Uterus (tissue), 4 donors: Measurements from ENCODE around the gene ALOX15B. TPM values are rescaled to one million over a fixed set of nuclear protein-coding genes. Genes with fewer than 3 reads are reported as not detected.
A peak's percentile ranks its signal among the peaks of the same experiment; 100 is the strongest.
"Not testable (repeated sequence)": the region's sequence is repeated elsewhere in the genome, so short reads cannot be mapped to it uniquely, and the experiment has no call there.

Source experiments
- DNase-seq, 2 donors: peaks; one replicate each; pipeline ENCODE4 v3.0.0-alpha.2; 2019 to 2020
- H3K27ac ChIP-seq, 2 donors: fragments of 200-600 bp; sonication (generic); 1 replicate in 1 of 2; 2 replicates in 1 of 2; pipeline ENCODE4 v1.5.1; 2016 to 2018
- H3K27me3 ChIP-seq, 2 donors: fragments of 200-600 bp; sonication (generic); one replicate each; pipeline ENCODE4 v1.5.1; 2018 to 2019; ENCODE audit warnings: control low read depth in 1 of 2
- H3K36me3 ChIP-seq, 2 donors: fragments of 200-600 bp; sonication (generic); one replicate each; pipeline ENCODE4 v1.5.1; 2019; ENCODE audit warnings: control low read depth in 1 of 2
- H3K4me1 ChIP-seq, 2 donors: fragments of 200-600 bp; sonication (generic); one replicate each; pipeline ENCODE4 v1.5.1; 2018 to 2019; ENCODE audit warnings: control low read depth in 1 of 2
- H3K4me3 ChIP-seq, 2 donors: fragments of 200-600 bp; sonication (generic); 1 replicate in 1 of 2; 2 replicates in 1 of 2; pipeline ENCODE4 v1.5.1; 2018 to 2019; ENCODE audit warnings: mild to moderate bottlenecking in 1 of 2
- H3K9me3 ChIP-seq, 2 donors: fragments of 200-600 bp; sonication (generic); one replicate each; pipeline ENCODE4 v1.5.1; 2019; ENCODE audit warnings: control low read depth in 1 of 2
- POLR2A ChIP-seq, 2 donors: fragments of 450-650 bp; IDR thresholded peaks; one replicate each; pipeline ENCODE4 v1.6.1; 2016; ENCODE audit warnings: antibody characterized with exemption in 2 of 2, mild to moderate bottlenecking in 1 of 2, moderate library complexity in 1 of 2
- intact Hi-C: fragments of 100-400 bp; cut with DNase I; formaldehyde crosslinking; loops from one replicate; pipeline ENCODE4 v1.15.1; 2023; ENCODE audit warnings: low total_unique reads
- total RNA-seq, 4 donors: library from RNA; depleted of rRNA in 3 of 4; stranded (reverse); fragments of >200 nt in 3 of 4; gene quantifications; one replicate each; pipeline versions ENCODE4 v1.1.0 to v1.2.4, GENCODE V29; 2014 to 2023
- TF ChIP-seq, protein P1 (sequence below), 4 experiments: fragments of 200-600 bp in 2 of 4; fragments of 450-650 bp in 2 of 4; sonication (generic) in 2 of 4; IDR thresholded peaks; one replicate each; pipeline ENCODE4 v1.5.1; 2016 to 2019; ENCODE audit warnings: antibody characterized with exemption in 4 of 4, mild to moderate bottlenecking in 2 of 4, moderate library complexity in 1 of 4
- donor health status: DM: yes; HTN: yes; CAD: no.

The ALOX15B gene
- total RNA-seq, 4 donors from 2014 or later = 0.14 to 1.5 (median 0.24) TPM; not detected in 1

- H3K27me3 ChIP-seq = peaks cover 17 to 36% of the 10 kb centered on the region in 2 donors
- H3K9me3 ChIP-seq = no peaks in the 10 kb centered on the region
- TF ChIP-seq POLR2A (IDR thresholded peaks at IDR 0.05) = no peak
- TF ChIP-seq, protein P1, sequence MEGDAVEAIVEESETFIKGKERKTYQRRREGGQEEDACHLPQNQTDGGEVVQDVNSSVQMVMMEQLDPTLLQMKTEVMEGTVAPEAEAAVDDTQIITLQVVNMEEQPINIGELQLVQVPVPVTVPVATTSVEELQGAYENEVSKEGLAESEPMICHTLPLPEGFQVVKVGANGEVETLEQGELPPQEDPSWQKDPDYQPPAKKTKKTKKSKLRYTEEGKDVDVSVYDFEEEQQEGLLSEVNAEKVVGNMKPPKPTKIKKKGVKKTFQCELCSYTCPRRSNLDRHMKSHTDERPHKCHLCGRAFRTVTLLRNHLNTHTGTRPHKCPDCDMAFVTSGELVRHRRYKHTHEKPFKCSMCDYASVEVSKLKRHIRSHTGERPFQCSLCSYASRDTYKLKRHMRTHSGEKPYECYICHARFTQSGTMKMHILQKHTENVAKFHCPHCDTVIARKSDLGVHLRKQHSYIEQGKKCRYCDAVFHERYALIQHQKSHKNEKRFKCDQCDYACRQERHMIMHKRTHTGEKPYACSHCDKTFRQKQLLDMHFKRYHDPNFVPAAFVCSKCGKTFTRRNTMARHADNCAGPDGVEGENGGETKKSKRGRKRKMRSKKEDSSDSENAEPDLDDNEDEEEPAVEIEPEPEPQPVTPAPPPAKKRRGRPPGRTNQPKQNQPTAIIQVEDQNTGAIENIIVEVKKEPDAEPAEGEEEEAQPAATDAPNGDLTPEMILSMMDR (IDR thresholded peaks at IDR 0.05) = no peak
- H3K4me3 ChIP-seq = no peak overlapping the region
- peaks cover 0 to 7% of the 10 kb centered on the region in 2 donors for H3K4me1 ChIP-seq
- intact Hi-C loops = loop anchor here (10.0 kb wide), 1 partner anchor 228 kb away; no protein-coding TSS in a partner anchor
- no peak for DNase-seq
- H3K36me3 ChIP-seq = no peaks in the 10 kb centered on the region
- H3K27ac ChIP-seq = no peak overlapping the region
These were observed 37.8 kb downstream of the ALOX15B start for GRCh38 chr17:8076502-8077266.

- H3K27ac ChIP-seq, H3K4me1 ChIP-seq, H3K36me3 ChIP-seq, DNase-seq, H3K9me3 ChIP-seq, H3K4me3 ChIP-seq: not testable (repeated sequence)
- peaks cover 7 to 24% of the 10 kb centered on the region in 2 donors for H3K27me3 ChIP-seq
- intact Hi-C loops = loop anchor here (10.0 kb wide), 1 partner anchor 227 kb away; no protein-coding TSS in a partner anchor
These were observed 39.1 kb downstream of the ALOX15B start for GRCh38 chr17:8077939-8078338.

DNA sequence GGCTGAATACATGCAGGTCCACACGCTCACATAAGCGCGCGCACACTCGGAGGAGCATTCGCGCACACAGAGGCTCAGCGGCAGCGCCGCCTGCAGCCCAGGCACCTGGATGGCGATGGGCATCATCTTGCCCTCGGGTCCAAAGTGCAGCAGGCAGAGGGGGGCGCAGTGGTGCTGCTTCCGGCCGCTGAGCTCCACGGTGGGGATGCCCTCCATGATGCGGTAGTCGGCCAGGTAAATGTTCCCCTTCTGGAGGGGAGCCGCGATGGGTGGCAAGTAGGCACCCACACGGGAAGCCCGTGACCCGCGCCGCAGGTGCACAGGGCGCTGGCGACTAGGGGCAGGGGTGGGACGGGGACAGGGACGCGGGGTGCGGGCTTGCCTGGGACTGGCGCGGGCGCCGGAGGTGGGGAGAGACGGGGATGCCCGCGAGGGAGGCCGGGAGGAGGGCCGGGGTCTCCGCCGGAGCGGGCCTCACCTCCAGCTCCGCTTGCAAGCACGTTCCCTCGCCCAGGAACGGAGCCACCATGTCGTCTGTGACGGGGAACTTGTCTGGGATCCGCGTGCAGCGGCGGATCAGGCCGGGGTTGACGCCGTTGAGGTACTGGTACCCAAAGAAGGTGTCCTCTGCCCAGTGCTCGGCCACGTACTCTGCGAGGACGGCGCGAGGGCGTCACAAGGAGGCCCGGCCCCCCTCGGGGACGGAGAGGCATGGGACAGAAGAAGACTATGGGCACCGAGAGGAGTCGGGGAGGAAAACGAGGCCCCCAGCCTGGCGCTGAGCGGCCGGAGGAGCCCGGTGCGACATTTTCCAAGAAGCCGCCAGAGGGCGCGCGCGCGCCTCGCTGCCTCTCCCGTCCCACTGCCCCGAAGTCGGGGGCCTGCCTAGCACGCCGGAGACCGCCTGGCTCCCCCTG, 40.7 kb downstream of the ALOX15B start:
- intact Hi-C loops = loop anchor here (10.0 kb wide), 1 partner anchor 225 kb away; no protein-coding TSS in a partner anchor
- Histone ChIP-seq H3K36me3 (no peaks in the 10 kb centered on the region), H3K9me3 (no peaks in the 10 kb centered on the region), H3K27me3 (peaks cover 0 to 15% of the 10 kb centered on the region in 2 donors), H3K27ac (no peak overlapping the region), H3K4me3 (peak overlapping the region; percentile 15 to 31), H3K4me1 (peaks cover 0 to 7% of the 10 kb centered on the region in 2 donors)
- DNase-seq = peak; percentile 61 to 73
- TF ChIP-seq, protein P1 (IDR thresholded peaks at IDR 0.05) = peak; percentile 76 to 93 (median 86)
- peak in 1 of 2 donors; percentile 12 for TF ChIP-seq POLR2A (IDR thresholded peaks at IDR 0.05)

DNA sequence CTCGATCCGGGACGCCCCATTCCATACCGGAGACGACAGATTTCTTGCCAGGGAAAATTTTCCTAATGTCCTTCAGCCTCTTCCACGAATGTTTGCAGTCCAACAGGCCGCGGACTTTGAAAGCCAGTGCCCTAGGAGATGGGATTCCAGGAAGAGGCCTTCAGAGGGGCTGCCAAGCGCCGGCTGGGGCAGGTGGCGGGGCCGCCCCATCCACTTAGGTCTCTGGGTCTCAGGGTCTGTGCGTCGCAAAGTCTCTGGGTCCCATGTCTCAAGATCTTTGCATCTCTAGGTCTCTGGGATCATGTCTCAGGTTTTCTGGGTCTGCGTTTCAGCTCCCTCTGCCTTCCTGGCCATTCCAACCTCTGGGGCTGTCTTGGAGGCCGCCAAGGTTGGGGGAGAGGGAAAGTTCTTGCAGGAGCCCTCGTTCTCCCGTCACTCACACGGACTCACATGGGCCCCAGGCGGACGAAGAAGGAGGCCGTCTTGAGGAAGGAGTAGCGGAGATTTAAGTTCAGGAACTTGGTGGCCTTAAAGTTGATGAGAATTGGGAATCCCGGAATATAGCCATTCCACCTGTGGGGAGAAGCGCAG, 41.4 kb downstream of the ALOX15B start:
- intact Hi-C loops = no loop called here
- H3K27me3 ChIP-seq = peaks cover 0 to 7% of the 10 kb centered on the region in 2 donors
- DNase-seq = no peak

DNA sequence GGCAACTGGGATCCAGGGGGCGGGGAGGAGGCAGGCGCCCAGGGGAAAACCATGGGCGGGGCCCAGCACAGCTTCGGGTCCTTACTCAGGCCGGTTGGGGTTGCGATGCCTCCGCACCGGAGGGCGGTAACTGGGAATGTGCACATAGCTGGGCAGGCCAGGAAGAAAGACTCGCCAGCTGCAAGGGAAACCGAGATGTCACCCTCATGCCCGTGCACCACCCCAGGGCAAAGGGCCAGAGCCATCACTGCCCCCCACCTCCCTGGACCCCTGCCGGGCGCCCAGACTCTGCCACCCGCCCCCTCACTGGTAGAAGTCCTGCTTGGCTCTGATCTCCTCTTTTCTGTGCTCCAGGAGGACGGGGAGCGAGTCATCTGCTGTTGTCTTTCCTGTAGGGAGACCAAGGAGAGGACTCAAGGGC, 42.0 kb downstream of the ALOX15B start:
- Histone ChIP-seq H3K27me3 (peaks cover 0 to 4% of the 10 kb centered on the region in 2 donors), H3K4me1 (peaks cover 0 to 7% of the 10 kb centered on the region in 2 donors), H3K4me3 (no peak overlapping the region), H3K27ac (no peak overlapping the region), H3K36me3 (no peaks in the 10 kb centered on the region), H3K9me3 (no peaks in the 10 kb centered on the region)
- TF ChIP-seq POLR2A (IDR thresholded peaks at IDR 0.05) = no peak
- TF ChIP-seq, protein P1 (IDR thresholded peaks at IDR 0.05) = no peak
- intact Hi-C loops = no loop called here
- no peak for DNase-seq

More for the DNA sequence above, 41.4 kb downstream of the ALOX15B start:
- Histone ChIP-seq H3K36me3 (no peaks in the 10 kb centered on the region), H3K27ac (no peak overlapping the region), H3K9me3 (no peaks in the 10 kb centered on the region), H3K4me3 (peak overlapping the region in 1 of 2 donors; percentile 15), H3K4me1 (peaks cover 0 to 7% of the 10 kb centered on the region in 2 donors)
- no peak for TF ChIP-seq POLR2A (IDR thresholded peaks at IDR 0.05)
- TF ChIP-seq, protein P1 (IDR thresholded peaks at IDR 0.05) = no peak
